ENCODE results near the gene LGMN.
"Not testable (repeated sequence)": the region's sequence is repeated elsewhere in the genome, so short reads cannot be mapped to it uniquely, and the experiment has no call there.

LGMN gene

GRCh38 chr14:92692822-92693226, 55.6 kb downstream of the LGMN start:
- peak in 5 of 6 experiments; percentile 20 to 59 (median 34) for DNase-seq

DNA sequence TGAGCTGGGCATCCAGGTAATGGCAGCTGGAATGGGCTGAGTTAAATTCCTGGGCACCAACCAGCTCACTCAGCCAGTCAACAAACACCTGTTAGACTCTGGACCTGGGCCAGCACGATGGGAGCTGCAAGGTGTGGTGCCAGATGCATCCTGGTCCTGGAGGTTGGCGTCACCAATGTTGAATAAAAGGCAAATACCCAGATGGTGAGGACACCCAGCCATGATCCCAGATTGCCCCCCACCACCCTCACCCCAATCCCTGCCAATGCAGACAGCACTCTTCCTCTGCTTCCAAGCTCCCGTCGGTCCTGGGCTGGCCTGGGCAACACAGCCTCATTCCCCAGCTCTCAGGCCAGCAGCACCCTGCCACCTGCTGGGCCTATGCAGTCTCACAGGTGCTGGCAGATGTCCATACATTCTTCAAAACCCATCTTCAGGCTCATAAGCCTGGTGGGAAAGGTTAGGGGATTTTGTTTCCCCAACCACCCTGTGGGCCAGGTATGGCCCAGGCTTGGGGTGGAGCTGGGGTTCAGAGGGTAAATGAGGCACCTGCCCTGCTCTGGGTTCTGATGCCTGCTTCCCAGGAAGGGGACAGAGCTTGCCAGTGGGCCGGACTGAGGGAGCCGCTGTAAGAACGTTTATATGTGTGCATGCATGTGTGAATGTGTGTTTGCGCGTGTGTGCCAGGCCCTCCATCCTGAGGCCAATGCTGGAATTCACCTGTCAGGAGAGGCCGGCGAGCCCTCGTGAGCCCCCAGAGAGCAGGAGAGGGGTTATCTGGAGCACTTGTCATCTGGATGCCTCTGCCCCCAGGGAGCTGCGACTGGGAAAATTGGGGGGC, 58.0 kb downstream of the LGMN start:
- peak in 1 of 6 experiments; percentile 29 for DNase-seq

DNA sequence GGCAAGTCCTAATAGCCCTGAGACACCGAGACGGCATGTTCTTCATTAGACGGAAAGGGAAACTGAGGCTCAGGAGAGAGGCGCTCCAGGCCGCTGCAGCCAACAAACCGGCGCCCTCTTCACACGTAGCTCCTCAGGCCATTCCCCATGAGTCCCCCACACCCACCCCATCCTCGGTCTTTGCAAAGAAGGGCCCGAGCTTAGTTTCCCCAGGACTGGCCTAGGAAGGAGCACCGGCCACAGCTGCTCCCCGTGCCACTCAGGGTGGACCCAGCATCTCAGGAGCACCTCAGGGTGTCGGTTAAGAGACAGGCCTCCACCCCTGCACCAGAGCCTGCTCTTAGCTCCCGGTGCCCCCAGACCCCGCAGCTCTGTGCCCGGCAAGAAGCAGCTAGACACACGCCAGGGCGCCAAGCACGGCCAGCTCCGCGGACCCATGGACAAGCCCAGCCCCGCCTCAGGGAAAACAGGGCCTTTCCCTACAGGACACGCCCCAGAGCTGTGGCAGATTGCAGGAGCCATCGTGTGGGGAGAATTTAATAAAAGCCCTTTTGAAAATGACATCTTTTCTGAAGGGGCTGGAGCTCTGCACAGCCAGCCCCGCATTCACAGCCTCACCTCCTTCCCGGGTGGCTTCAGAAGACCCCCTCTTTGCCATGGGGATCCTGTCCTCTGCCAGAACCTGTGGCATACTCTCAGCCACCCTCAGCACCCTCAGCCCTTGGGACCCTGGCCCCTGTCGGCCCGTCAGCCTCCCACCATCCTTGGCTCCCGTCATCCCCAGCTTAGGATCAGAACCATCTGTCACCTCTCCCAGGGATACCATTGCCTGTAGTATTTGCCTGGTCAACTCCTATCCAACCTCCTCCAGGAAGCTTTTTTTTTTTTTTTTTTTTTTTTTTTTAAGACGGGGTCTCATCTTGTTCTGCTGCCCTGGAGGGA, 59.7 kb downstream of the LGMN start:
- no peak for DNase-seq

DNA sequence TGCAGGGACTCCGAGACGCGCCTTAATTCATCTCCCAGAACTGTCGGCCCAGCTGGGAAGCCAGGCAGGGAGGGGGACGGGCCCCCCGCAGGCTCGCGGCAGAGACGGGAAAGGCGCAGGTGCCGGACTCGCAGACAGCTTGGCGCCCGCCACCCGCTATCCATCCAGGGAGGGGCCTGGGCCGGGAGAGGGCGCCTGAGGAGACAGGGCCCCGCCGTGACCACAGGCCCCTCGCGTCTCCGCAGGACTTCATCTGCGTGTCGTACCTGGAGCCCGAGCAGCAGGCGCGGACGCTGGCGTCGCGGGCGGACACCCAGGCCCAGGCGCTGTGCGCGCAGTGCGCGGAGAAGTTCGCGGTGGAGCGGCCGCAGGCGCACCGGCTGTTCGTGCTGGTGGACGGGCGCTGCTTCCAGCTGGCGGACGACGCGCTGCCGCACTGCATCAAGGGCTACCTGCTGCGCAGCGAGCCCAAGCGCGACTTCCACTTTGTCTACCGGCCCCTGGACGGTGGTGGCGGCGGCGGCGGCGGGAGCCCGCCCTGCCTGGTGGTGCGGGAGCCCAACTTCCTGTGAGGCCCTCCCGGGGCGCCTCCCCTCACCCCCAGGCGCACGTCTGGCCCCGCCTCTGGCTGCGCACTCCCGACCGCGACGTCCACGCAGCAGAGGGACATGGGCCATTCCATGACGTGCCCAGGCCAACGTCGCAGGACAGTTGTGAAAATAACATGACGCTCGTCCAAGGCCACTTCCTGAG, 60.6 kb downstream of the LGMN start:
- no peak for DNase-seq

DNA sequence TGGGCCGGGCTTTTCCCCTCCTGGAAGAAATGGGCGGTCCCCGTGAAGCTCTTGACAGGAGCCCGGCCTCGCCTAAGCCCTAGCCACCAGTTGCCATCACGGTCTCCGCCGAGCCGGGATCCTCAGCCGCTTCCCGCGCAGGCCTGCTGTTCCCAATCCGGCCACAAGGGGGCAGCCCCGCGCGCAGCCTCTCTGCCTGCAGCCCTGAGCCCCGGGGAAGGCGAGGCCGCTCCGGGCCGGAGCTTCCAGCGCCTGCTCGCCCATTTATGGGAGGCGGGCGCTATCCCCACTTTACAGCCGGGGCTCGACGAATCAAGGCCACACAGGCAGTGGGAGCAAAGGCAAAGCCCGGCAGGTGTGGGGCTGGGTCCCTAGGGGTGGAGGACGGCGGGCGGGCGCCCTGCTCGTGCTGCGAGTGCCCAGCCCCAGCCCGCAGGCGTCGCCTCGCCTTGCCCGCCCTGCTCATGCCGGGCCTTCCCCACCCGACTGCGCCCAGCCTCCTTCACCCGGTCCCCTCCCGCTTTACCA, 61.5 kb downstream of the LGMN start:
- DNase-seq: peak in 5 of 6 experiments; percentile 5 to 69 (median 38)

DNA sequence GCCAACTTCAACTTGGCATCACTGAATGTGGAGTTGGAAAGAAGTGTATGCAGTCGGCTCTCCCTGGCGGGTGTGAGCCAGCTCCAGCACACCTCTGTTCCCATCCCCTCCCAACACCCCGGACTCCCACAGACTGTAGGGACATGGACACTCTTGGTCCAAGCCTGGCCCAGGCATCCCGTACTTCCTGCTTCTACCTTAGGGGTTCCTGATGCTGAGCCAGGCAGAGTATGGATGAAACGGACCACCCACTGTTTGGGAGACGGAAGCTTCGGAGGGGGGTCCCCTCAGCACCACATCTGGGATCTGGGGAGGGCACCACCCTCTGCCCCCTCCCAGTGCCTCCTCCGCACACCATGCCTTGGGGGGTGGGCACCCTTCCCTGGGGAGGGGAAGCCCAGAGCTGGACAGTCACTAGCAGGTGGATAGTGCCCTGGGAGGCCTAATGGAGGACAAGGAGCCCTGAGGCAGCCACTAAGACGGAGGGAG, 62.0 kb downstream of the LGMN start:
- DNase-seq: no peak

DNA sequence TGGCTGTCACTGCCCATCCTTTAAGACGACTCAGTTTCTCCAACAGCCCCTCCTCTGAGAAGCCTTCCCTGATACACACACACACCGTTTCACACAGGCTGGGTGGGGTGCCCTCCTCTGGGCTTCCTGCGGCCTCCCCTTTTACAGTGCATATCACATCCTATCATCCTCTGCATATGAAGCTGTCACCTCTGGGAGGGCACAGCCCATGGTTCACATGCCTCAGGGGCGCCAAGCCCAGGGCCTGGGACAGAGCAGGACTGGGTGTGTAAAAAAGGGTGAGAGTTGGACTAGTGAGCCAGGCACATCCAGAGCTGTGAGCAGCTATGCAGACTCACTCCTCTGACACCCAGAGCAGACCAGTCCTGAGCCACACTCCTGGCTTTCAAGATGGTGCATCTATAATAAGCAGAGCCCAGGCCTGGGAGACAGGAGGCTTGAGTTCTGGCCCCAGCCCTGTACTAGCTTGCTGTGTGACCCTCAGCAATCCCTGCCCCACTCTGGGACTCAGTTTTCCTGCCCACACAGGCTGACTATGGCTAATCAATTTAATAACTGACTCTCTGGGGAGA, 62.6 kb downstream of the LGMN start:
- DNase-seq: no peak

DNA sequence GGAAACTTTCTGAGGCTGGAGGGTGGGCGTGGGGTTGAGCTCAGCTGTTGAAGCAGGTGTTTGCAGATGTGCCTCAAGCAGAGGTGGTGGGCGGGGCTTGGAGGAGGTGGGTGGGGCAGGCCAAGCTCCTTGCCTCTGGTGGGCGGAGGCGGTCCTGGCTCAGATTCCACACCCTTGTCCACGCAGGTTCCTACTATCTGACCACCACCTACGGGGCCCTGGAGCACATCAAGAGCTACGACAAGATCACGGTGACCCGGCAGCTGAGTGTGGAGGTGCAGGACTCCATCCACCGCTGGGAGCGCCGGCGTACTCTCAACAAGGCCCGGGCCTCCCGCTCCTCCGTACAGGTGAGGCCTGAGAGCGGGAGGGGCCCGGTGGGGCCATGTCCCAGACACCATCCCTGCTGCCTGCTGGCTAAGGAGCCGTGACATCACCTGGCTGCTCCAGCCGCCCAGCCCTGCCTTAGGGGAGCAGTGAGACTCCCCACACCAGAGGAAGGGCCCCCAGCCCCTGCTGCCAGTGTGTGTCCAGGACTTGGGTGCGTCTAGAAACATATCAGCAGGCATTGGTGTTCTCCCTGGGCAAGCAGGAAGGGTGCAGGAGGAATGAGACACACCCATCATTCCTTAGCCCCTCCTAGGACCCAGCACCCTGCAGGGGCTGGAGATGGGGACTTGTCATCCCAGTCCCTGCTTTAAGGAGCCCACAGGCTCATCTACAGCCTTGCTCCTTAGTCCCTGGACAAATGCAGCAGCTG, 63.4 kb downstream of the LGMN start:
- peak in 1 of 6 experiments; percentile 19 for DNase-seq

- DNase-seq: no peak
These were observed 65.4 kb downstream of the LGMN start for GRCh38 chr14:92683041-92683440.

DNA sequence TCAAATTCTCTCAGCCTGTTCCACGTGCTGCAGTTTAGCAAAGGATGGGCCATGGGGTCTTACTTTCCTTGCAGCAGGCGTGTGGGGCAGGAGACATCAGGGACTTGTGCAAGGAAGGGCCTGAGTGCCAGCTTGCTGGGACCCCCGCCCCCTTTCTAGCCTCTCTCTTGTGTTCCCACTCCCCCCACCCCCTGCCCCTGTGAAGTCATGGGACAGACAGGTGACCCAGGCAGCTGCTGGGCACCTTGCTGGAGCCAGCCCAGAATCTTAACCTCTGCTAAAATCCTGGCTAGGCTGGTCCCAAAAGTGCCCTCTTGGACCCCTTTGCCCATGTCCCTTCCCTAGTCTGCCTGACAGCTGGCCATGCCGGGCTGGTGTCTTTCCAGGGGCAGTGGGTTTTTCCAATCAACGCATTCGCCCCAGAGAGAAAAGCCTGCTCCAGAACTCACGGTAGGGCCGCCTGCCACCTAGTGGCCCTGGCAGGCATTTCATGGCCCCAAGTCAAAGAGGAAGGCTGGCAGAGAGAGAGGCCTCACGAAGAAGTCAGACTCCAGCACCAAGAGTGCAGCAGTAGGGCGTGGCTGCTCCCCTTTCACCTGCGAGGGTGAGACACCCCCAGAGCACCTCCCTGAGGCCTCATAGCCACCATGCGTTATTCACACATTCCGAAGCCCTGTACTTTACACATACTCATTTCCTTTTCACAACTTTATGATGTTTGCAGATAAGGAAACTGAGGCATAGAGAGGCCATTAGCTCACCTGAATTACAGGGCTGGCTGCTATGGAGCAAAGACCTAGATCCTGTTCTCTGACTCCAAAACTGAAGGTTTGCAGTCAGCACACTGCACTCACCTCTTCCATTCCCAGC, 67.4 kb downstream of the LGMN start:
- DNase-seq: peak; percentile 60 to 75 (median 68)

GRCh38 chr14:92680330-92680729, 68.1 kb downstream of the LGMN start:
- not testable (repeated sequence) for DNase-seq

DNA sequence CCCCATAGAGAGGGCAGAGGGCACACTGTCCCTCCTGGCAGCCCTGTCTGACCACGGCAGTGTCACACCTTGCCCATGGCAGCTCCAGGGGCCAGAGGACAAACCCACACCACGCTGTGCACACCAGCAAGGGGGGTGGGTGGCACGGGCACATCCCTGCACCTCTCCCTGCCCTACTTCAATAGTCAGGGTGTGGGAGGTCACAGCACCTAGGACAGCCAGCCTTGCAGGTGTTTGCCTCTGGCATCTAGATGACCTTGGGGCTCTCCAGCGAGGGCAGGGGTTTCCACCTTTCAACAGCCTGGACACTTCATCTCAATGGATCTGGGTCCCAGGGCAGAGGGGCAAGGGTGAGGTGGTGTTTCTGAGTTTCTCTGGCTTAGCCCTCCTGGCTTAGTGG, 69.2 kb downstream of the LGMN start:
- no peak for DNase-seq

DNA sequence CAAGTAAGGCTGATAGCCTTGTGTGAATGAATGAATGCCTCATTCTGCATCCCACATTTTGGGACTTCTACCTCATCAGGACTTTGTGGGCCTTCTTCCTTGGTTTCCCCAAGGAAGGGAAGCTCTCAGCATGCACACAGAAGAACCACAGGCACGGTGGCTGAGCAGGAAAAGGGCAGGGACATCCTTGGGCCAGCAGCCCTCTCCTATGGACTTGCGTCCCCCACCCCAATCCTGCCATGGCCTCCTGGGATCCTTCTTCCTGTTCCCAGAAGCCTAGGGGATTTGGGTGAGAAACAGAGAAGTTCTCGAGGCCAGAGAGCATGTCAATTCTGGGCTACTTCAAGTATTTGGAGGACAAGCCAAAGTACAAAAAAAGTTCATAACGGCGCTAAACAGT, 69.7 kb downstream of the LGMN start:
- no peak for DNase-seq

DNA sequence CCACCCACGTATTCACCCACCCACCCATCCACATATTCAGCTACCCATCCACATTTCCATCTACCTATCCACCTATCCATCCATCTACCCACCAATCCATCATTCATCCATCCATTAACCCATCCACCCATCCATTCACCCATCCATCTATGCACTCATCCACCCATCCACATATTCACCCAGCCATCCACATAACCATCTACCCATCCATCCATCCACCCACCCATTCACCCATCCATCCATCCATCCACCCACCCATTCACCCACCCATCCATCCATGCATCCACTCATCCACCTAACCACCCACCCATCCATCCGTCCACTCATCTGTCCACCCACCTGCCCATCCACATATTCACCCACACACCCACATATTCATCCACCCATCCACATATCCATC, 70.5 kb downstream of the LGMN start:
- no peak for DNase-seq

DNA sequence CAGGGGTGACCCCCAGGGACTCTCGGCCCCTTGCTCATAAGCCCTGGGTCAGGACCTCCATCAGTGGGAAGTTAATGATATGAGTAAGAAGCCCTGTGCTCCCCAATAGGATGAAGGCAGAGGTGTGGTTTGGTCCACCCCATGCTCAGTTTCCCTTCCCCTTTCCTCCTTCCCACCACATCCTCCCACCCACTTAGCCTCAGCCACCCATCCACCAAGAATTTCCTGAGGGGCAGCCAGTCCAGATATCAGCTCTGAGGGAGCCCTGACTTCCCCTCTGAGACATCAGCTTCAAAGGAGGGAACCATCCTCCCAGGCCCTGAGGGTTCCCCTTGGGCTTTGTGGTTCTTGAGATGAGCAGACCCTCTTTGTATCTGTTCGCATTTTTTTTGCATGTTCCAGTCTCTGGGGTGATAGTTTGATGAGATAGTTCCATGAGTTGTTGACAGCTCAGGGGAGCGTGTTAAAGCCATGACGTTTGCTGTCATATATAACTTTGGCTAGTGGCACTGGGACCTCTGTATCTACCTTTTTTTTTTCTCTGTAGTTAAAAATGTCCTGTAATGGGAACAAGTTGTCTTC, 71.2 kb downstream of the LGMN start:
- DNase-seq: no peak

GRCh38 chr14:92676403-92677086, 71.9 kb downstream of the LGMN start:
- DNase-seq: no peak

DNA sequence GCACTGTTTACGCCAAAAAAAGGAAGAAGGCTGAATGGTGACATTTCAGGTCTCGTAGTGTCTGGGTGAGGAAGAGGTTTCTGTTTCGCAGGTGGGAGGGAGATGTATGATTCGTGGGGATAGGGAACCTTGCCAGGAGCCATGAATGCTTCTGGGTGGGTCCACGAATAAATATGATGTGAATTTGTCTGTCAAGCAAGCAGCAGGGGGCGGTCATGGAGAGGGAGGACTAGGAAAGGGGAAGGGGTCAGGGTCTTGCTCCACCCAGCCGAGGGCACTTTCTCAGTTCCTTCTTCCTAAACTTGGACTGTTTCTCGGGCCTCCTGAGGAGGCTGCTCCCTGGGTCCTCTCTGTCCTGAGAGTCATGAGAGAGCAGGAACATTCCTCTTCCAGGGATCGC, 72.5 kb downstream of the LGMN start:
- no peak for DNase-seq

- no peak for DNase-seq
These were observed 73.0 kb downstream of the LGMN start for GRCh38 chr14:92675421-92675820.

GRCh38 chr14:92673601-92674150, 74.8 kb downstream of the LGMN start:
- no peak for DNase-seq

Measured in stimulated activated naive CD4-positive, alpha-beta T cell (primary cell).